B cell (primary cell): ENCODE results near the gene RIN3.

Experiments used
- CTCF ChIP-seq: fragments of 200-600 bp; IDR thresholded peaks from one replicate; pipeline ENCODE4 v1.8.0; 2022; ENCODE audit warnings: antibody characterized with exemption, mild to moderate bottlenecking
- EZH2 ChIP-seq: IDR thresholded peaks from 2 replicates; pipeline ENCODE4 v1.6.1; 2012; ENCODE audit warnings: borderline replicate concordance, low read depth, mild to moderate bottlenecking, moderate library complexity, low read length; ENCODE audit not compliant: insufficient read depth, poor library complexity, severe bottlenecking

GRCh38 chr14:92540472-92541048, 27.0 kb downstream of the RIN3 start:
- no peak for TF ChIP-seq CTCF
- TF ChIP-seq EZH2 = no peak
